NCI-H146 (cell line): ENCODE measurements around the gene UBE2QL1.

Experiments
- DNase-seq: peaks from one replicate; lab custom pipeline; 2025; lab: John Stamatoyannopoulos, UW

UBE2QL1 gene

DNA sequence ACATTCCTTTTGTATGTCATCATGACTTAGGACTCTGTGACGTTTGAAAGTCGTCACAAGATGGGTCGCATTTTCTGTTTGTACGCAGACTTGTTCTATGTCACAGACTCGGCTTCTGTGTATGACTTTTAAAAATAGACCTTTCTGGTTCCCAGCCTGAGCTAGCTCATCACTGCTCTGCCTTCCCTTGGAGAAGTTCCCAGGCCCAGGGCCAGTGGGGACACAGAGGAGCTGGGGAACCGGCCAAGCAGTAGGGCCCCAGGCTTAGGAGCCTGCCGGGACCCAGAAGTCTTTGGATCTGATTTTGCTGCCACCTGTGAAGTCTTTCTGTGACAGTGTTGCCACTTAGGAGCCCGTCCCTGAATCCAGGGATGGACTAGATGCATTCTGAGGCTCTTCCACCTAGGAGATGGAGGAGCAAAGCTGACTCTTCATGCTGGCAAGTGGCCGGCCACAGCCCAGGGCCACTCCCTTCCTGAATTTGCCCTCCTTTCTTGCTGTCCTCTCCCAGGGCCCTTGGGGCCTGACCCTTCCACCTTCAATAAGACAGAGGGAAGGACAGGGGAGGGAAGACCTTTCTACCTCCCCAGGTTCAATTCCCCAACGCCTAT lies 18.1 kb upstream of the UBE2QL1 start:
- no peak for DNase-seq

- DNase-seq = no peak
Measured at GRCh38 chr5:6431214-6432195, 17.2 kb upstream of the UBE2QL1 start.

DNA sequence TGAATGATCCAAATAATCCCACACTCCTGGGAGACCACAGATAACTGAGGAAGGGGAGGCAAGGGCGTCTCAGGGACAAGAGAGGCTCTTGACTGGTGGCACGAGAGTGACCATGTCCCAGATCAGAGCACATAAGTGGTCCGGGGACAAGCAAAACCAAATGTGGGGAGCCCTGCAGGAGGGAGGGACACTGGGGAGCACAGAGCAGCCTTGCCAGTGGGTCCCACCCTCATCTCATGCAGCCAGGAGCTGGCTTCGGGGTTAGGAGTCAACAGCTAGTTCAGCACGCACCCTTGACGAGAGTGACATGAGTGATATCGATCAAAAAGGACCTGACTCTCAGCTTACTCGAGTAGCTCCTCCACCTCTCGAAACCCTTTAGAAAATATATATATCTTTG lies 16.5 kb upstream of the UBE2QL1 start:
- no peak for DNase-seq

- peak; percentile 49 for DNase-seq
Measured at GRCh38 chr5:6434731-6435130, 13.9 kb upstream of the UBE2QL1 start.

DNA sequence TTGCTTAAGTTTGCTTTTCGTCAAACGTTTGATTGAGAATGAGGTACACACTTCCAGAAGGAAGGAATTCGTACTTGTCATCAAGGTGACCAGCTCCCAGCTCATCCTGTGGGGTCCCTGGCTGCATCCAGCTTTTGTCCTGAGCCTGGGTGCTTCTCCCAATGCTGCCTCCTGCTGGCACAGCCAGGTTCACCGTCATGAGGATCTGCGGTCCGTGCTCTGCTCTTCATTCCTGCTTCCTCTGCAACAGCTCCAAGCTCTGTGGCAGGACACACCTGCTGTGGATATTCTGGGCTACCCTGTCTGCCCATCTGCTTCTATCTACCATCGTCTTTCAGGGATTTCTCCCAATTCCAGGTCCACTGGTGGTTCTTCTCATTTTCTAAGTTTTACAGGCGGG lies 13.3 kb upstream of the UBE2QL1 start:
- DNase-seq = peak; percentile 69

DNA sequence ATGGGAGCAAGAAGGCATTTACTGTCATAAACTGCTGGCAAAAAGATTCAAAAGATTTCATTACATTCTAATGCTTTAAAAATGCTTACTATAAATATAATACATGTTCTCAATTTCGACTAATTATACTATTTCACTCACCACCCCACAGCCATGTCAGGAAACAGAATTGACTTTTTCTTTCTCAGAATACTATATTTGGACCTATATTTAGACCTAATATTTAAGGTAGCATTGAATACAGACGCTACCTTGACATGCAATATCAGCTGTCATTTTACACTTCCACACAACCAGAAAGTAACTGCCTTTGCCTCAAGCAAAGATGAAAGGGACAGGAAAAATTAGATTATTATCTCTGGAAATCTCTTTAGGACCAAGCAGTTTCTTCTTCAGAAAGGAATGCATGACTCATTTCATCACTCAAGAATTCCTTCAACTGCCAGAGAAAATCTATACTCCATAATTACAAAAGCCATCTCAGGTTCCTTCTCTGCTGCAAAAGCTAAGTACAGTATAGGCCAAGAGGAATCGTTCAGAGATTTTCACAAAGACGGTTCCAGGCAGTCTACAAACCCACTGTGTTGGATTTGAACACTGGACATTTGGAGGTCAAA lies 11.8 kb upstream of the UBE2QL1 start:
- no peak for DNase-seq

GRCh38 chr5:6439588-6440550 lies 8.8 kb upstream of the UBE2QL1 start:
- no peak for DNase-seq

- no peak for DNase-seq
Measured at GRCh38 chr5:6442333-6442732, 6.3 kb upstream of the UBE2QL1 start.

- DNase-seq = no peak
Measured at GRCh38 chr5:6443326-6443725, 5.3 kb upstream of the UBE2QL1 start.

GRCh38 chr5:6446042-6446441 lies 2.6 kb upstream of the UBE2QL1 start:
- DNase-seq = no peak

- DNase-seq = no peak
Measured at GRCh38 chr5:6446626-6447309, 1.9 kb upstream of the UBE2QL1 start.

GRCh38 chr5:6447384-6448140 lies 1.1 kb upstream of the UBE2QL1 start:
- DNase-seq = no peak

DNA sequence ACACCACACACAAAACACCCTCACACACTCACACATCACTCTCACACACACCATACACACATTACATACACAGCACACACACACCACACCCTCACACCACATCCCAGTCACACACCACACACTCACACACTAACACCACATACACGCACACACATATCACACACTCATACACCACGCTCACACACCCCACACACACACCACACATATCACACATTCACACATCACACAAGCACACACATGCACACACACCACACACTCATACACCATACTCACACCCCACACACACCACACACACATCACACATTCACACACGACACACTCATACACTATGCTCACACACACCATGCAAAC lies 543 bp upstream of the UBE2QL1 start:
- DNase-seq = no peak

- peak; percentile 17 for DNase-seq
Measured at GRCh38 chr5:6449465-6450158, 953 bp downstream of the UBE2QL1 start.

DNA sequence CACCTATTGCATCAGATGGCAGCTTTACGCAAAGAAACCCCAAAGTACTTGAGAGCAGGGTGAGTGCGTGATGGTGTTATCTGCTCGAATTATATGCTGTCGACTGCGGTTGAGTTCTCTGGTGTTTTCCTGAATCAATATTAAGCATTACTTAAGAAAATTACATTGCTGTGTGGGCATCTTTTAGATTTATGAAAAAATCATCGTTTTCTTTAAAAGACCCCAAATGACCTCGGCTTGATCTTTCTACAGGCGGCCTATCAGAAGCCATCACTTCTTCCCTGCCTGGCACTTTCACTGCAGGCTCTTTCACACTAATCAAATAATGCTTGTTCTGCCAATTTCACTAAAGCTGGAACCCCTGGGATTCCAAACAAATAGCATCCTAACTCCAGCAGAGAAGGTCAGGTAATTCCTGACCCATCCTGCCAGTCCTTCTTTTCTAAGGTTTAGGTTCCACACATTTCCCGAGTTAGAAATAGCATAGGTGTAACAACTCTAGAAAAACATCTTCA lies 1.7 kb downstream of the UBE2QL1 start:
- DNase-seq = peak; percentile 77

DNA sequence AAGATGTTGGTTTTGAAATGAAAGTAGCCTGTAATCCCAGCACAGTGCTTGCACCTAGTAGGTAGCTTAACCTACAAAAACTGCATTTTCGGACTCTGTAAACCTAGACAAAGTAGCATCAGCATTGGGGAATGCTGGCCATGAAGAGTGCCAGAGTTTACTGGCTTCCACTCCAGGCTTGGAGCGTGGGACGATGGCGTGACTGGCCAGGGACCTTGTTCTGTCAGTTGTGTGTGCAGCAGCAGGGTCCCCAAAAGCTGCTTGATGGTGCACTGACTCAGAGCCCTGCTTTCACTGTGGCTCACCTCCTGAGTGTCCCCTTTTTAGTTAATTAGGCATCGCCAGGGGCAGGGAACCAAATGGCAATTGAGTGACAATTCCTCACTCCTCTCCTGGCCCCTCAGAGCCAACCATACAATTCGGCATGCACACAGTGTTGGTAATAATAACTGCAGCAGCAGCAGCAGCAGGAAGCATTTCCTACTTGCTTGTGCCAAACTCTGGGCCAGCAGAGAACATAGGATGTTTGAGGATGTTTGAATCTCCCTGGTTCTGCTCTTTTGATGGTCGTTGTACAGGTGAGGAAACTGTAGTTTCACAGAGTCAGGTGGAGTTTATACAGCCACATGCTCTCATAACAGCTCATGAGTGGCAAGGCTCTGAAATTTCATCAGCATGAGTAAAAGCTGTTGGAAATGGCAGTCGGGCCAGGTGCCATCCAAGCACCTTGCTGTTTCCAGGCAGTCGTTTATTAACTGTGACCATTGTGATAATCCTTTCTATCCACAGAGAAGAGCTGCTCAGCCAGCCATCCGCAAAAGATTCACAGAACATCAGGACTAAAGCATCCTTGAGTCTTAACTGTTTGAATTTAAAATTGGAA lies 4.2 kb downstream of the UBE2QL1 start:
- no peak for DNase-seq

DNA sequence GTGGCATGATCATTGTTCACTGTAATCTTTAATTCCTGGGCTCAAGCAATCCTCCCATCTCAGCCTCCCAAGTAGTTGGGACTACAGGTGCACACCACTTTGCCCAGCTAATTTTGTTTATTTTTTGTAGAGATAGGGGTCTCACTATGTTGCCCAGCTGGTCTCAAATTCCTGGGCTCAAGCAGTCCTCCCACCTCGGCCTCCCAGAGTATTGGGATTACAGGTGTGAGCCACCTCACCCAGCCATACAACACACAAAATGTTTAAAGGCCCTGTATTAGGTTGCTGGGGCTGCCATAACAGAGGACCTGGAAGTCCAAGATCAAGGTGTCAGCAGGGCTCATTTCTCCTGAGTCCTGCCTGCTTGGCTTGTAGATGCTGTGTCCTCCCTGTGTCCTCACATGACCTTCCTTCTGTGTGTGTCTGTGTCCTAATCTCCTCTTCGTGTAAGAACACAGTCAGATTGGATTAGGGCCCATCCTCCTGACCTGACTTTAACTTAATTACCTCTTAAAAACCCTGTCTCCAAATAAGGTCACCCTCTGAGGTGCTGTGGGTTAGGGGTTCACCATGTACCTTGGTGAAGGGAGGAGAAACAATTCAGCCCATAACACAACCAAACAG lies 5.4 kb downstream of the UBE2QL1 start:
- no peak for DNase-seq

DNA sequence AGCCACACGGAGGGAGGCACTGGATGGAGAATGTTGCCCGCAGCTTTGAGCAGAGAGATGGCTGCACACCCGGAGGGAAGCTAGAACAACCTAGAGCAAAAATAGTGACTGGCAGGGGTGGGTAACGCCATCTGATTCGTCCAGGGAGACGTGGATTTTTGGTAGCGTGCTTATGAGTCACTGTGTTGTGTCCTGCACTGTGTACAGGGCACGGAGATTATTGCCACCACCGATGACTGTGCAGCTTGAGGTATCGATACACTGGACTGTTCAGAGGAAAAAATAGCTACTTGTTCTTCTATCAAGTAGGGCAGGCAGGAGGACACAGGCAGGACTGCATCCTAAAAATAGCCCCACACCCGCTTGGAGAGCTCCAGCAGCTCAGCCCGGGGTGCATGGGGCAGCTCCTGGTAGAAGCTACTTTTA lies 6.0 kb downstream of the UBE2QL1 start:
- no peak for DNase-seq
